GM23338 (cell line): ENCODE results near the gene FYCO1. TPM values are rescaled to one million over a fixed set of nuclear protein-coding genes. Genes with fewer than 3 reads are reported as not detected.

Experiments used
- ATAC-seq: fragments of 200-7000 bp; cut with Tn5 transposase; 3 replicates; pipeline ENCODE4 v1.9.1; 2020
- DNase-seq: peaks from one replicate; pipeline ENCODE4 v3.0.0-alpha.2; 2015; ENCODE audit warnings: low spot score
- H2AFZ ChIP-seq: fragments of 200-600 bp; sonication (generic); 2 replicates; pipeline ENCODE4 v1.8.0; 2016; ENCODE audit warnings: antibody characterized with exemption, mild to moderate bottlenecking, moderate library complexity
- H3F3A ChIP-seq: fragments of 200-600 bp; sonication (generic); replicated peaks from 2 replicates; pipeline ENCODE4 v1.8.0; 2017; ENCODE audit warnings: antibody characterized with exemption, mixed run types, low read depth
- H3K27ac ChIP-seq: fragments of 200-600 bp; sonication (generic); 2 replicates; pipeline ENCODE4 v1.6.1; 2016; ENCODE audit warnings: low read depth
- H3K27me3 ChIP-seq: fragments of 200-600 bp; sonication (generic); 2 replicates; pipeline ENCODE4 v1.8.0; 2016; ENCODE audit warnings: mild to moderate bottlenecking, mixed run types, moderate library complexity; ENCODE audit not compliant: insufficient read depth
- H3K36me3 ChIP-seq: fragments of 200-600 bp; sonication (generic); 2 replicates; pipeline ENCODE4 v1.8.0; 2016; ENCODE audit warnings: mild to moderate bottlenecking; ENCODE audit not compliant: insufficient read depth
- H3K4me1 ChIP-seq: fragments of 200-600 bp; sonication (generic); 2 replicates; pipeline ENCODE4 v1.8.0; 2016; ENCODE audit warnings: mild to moderate bottlenecking, moderate library complexity; ENCODE audit not compliant: insufficient read depth
- H3K4me2 ChIP-seq: fragments of 200-600 bp; sonication (generic); 2 replicates; pipeline ENCODE4 v1.7.1; 2017; ENCODE audit warnings: mixed run types
- H3K4me3 ChIP-seq: fragments of 200-600 bp; sonication (generic); 2 replicates; pipeline ENCODE4 v1.6.1; 2016; ENCODE audit warnings: mixed run types
- H3K79me2 ChIP-seq: fragments of 200-600 bp; sonication (generic); replicated peaks from 2 replicates; pipeline ENCODE4 v1.8.0; 2017; ENCODE audit warnings: mild to moderate bottlenecking; ENCODE audit not compliant: insufficient read depth
- H3K9me2 ChIP-seq: fragments of 200-600 bp; sonication (generic); 2 replicates; pipeline ENCODE4 v1.8.0; 2017; ENCODE audit not compliant: insufficient read depth
- H4K20me1 ChIP-seq: fragments of 200-600 bp; sonication (generic); replicated peaks from 2 replicates; pipeline ENCODE4 v1.8.0; 2017; ENCODE audit warnings: mild to moderate bottlenecking; ENCODE audit not compliant: insufficient read depth
- H3K27ac Mint-ChIP-seq: 2 replicates; pipeline ENCODE4 v1.8.0; 2020; ENCODE audit warnings: inconsistent platforms, mild to moderate bottlenecking, moderate library complexity, mixed read lengths
- H3K27me3 Mint-ChIP-seq: 3 replicates; pipeline ENCODE4 v1.8.0; 2022; ENCODE audit warnings: low read depth, mild to moderate bottlenecking, moderate library complexity, mixed read lengths, inconsistent platforms; ENCODE audit not compliant: insufficient read depth, poor library complexity
- H3K36me3 Mint-ChIP-seq: 3 replicates; pipeline ENCODE4 v1.8.0; 2021; ENCODE audit warnings: low read depth, mild to moderate bottlenecking, inconsistent platforms, moderate library complexity, mixed read lengths
- H3K4me1 Mint-ChIP-seq: 3 replicates; pipeline ENCODE4 v1.8.0; 2020; ENCODE audit warnings: mild to moderate bottlenecking, inconsistent platforms, mixed read lengths
- H3K4me3 Mint-ChIP-seq: 3 replicates; pipeline ENCODE4 v1.8.0; 2021; ENCODE audit warnings: moderate library complexity, mild to moderate bottlenecking, inconsistent platforms, mixed read lengths
- H3K9me3 Mint-ChIP-seq: 3 replicates; pipeline ENCODE4 v1.8.0; 2020; ENCODE audit warnings: moderate library complexity, mild to moderate bottlenecking, inconsistent platforms, mixed read lengths
- CREB1 ChIP-seq: fragments of 250-450 bp; sonication (Bioruptor Pico); IDR thresholded peaks from 2 replicates; pipeline ENCODE4 v1.5.0; 2020; ENCODE audit warnings: low read depth, mild to moderate bottlenecking, moderate library complexity
- EZH2 ChIP-seq: fragments of 200-600 bp; sonication (generic); IDR thresholded peaks from one replicate; pipeline ENCODE4 v1.8.0; 2017; ENCODE audit warnings: antibody characterized with exemption, mild to moderate bottlenecking, low read depth; ENCODE audit not compliant: unreplicated experiment
- EZH2phosphoT487 ChIP-seq: fragments of 200-600 bp; sonication (generic); IDR thresholded peaks from one replicate; pipeline ENCODE4 v1.8.1; 2018; ENCODE audit warnings: antibody characterized with exemption; ENCODE audit not compliant: unreplicated experiment
- JUNB ChIP-seq: IDR thresholded peaks from one replicate; pipeline ENCODE4 v1.6.1; 2016; ENCODE audit warnings: antibody characterized with exemption; ENCODE audit not compliant: unreplicated experiment
- NANOG ChIP-seq: IDR thresholded peaks from 2 replicates; pipeline ENCODE4 v1.6.1; 2016; ENCODE audit warnings: antibody characterized with exemption, borderline replicate concordance
- POLR2AphosphoS5 ChIP-seq: IDR thresholded peaks from 2 replicates; pipeline ENCODE4 v1.6.1; 2016; ENCODE audit warnings: antibody characterized with exemption, low read depth
- STAT1 ChIP-seq: IDR thresholded peaks from one replicate; pipeline ENCODE4 v1.6.1; 2016; ENCODE audit warnings: antibody characterized with exemption; ENCODE audit not compliant: unreplicated experiment
- ZNF114 ChIP-seq: fragments of 250-450 bp; sonication (Bioruptor Pico); IDR thresholded peaks from 2 replicates; pipeline ENCODE4 v1.5.0; 2020; ENCODE audit warnings: mild to moderate bottlenecking, moderate library complexity
- ZNF331 ChIP-seq: fragments of 250-450 bp; sonication (Bioruptor Pico); IDR thresholded peaks from 2 replicates; pipeline ENCODE4 v1.5.0; 2020; ENCODE audit warnings: low read depth, mild to moderate bottlenecking, moderate library complexity
- polyA plus RNA-seq: library from polyadenylated mRNA; unstranded; fragments of >200 nt; fragmentation: Nextera tagmentation; extraction: Ambion mirVana; gene quantifications from 2 replicates; pipeline ENCODE4 v1.2.1, GENCODE V29; 2016
- total RNA-seq: library from RNA; depleted of rRNA; stranded (reverse); fragments of >200 nt; shearing (Covaris generic); gene quantifications from 2 replicates; pipeline ENCODE4 v1.2.3, GENCODE V29; 2014
- TF ChIP-seq, protein P1 (sequence below), 2 experiments: fragments of 200-600 bp in 1 of 2; sonication (generic) in 1 of 2; conservative IDR thresholded peaks; 2 replicates each; pipeline versions ENCODE4 v1.5.1 to v1.6.1; 2016 to 2017; ENCODE audit warnings: antibody characterized with exemption in 2 of 2, low read depth in 2 of 2, mild to moderate bottlenecking in 2 of 2, moderate library complexity in 1 of 2
- TF ChIP-seq, protein P2 (sequence below): fragments of 250-450 bp; sonication (Bioruptor Pico); IDR thresholded peaks from 2 replicates; pipeline ENCODE4 v1.5.0; 2020; ENCODE audit warnings: mild to moderate bottlenecking, moderate library complexity
- TF ChIP-seq, protein P3 (sequence below): IDR thresholded peaks from 2 replicates; pipeline ENCODE4 v1.6.1; 2016; ENCODE audit warnings: antibody characterized with exemption
- TF ChIP-seq, protein P4 (sequence below): IDR thresholded peaks from one replicate; pipeline ENCODE4 v1.6.1; 2018; ENCODE audit warnings: antibody characterized with exemption; ENCODE audit not compliant: unreplicated experiment

FYCO1 gene
- total and polyA plus RNA-seq, 2 experiments from 2014 or later: 4.5 to 17.2 TPM

GRCh38 chr3:45960289-45960688 is 35.3 kb downstream of the FYCO1 start:
- H3K36me3 Mint-ChIP-seq: peaks cover 70% of the 10 kb centered on the region
- Histone ChIP-seq H3K9me2 (no peaks in the 10 kb centered on the region), H3K36me3 (peaks cover 61% of the 10 kb centered on the region)

More at GRCh38 chr3:45960289-45960688, 35.3 kb downstream of the FYCO1 start:
- Histone ChIP-seq H3F3A (no peaks in the 10 kb centered on the region), H3K27ac (no peak overlapping the region), H3K4me2 (no peak overlapping the region), H4K20me1 (no peaks in the 10 kb centered on the region), H3K27me3 (no peaks in the 10 kb centered on the region), H3K4me1 (no peaks in the 10 kb centered on the region), H3K79me2 (no peaks in the 10 kb centered on the region), H3K4me3 (no peak overlapping the region), H2AFZ (no peak overlapping the region)
- Mint-ChIP-seq H3K9me3 (no peaks in the 10 kb centered on the region), H3K27me3 (no peaks in the 10 kb centered on the region), H3K4me1 (no peaks in the 10 kb centered on the region), H3K4me3 (no peak overlapping the region), H3K27ac (no peak overlapping the region)
- ATAC-seq (no peak), DNase-seq (no peak)
- no peak for TF ChIP-seq ZNF331 (CRISPR knock-in tag)
- TF ChIP-seq, protein P1, sequence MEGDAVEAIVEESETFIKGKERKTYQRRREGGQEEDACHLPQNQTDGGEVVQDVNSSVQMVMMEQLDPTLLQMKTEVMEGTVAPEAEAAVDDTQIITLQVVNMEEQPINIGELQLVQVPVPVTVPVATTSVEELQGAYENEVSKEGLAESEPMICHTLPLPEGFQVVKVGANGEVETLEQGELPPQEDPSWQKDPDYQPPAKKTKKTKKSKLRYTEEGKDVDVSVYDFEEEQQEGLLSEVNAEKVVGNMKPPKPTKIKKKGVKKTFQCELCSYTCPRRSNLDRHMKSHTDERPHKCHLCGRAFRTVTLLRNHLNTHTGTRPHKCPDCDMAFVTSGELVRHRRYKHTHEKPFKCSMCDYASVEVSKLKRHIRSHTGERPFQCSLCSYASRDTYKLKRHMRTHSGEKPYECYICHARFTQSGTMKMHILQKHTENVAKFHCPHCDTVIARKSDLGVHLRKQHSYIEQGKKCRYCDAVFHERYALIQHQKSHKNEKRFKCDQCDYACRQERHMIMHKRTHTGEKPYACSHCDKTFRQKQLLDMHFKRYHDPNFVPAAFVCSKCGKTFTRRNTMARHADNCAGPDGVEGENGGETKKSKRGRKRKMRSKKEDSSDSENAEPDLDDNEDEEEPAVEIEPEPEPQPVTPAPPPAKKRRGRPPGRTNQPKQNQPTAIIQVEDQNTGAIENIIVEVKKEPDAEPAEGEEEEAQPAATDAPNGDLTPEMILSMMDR (conservative IDR thresholded peaks at IDR 0.05; ENCODE audit: low read depth in 2 of 2): no peak
- TF ChIP-seq STAT1: no peak
- TF ChIP-seq, protein P2, sequence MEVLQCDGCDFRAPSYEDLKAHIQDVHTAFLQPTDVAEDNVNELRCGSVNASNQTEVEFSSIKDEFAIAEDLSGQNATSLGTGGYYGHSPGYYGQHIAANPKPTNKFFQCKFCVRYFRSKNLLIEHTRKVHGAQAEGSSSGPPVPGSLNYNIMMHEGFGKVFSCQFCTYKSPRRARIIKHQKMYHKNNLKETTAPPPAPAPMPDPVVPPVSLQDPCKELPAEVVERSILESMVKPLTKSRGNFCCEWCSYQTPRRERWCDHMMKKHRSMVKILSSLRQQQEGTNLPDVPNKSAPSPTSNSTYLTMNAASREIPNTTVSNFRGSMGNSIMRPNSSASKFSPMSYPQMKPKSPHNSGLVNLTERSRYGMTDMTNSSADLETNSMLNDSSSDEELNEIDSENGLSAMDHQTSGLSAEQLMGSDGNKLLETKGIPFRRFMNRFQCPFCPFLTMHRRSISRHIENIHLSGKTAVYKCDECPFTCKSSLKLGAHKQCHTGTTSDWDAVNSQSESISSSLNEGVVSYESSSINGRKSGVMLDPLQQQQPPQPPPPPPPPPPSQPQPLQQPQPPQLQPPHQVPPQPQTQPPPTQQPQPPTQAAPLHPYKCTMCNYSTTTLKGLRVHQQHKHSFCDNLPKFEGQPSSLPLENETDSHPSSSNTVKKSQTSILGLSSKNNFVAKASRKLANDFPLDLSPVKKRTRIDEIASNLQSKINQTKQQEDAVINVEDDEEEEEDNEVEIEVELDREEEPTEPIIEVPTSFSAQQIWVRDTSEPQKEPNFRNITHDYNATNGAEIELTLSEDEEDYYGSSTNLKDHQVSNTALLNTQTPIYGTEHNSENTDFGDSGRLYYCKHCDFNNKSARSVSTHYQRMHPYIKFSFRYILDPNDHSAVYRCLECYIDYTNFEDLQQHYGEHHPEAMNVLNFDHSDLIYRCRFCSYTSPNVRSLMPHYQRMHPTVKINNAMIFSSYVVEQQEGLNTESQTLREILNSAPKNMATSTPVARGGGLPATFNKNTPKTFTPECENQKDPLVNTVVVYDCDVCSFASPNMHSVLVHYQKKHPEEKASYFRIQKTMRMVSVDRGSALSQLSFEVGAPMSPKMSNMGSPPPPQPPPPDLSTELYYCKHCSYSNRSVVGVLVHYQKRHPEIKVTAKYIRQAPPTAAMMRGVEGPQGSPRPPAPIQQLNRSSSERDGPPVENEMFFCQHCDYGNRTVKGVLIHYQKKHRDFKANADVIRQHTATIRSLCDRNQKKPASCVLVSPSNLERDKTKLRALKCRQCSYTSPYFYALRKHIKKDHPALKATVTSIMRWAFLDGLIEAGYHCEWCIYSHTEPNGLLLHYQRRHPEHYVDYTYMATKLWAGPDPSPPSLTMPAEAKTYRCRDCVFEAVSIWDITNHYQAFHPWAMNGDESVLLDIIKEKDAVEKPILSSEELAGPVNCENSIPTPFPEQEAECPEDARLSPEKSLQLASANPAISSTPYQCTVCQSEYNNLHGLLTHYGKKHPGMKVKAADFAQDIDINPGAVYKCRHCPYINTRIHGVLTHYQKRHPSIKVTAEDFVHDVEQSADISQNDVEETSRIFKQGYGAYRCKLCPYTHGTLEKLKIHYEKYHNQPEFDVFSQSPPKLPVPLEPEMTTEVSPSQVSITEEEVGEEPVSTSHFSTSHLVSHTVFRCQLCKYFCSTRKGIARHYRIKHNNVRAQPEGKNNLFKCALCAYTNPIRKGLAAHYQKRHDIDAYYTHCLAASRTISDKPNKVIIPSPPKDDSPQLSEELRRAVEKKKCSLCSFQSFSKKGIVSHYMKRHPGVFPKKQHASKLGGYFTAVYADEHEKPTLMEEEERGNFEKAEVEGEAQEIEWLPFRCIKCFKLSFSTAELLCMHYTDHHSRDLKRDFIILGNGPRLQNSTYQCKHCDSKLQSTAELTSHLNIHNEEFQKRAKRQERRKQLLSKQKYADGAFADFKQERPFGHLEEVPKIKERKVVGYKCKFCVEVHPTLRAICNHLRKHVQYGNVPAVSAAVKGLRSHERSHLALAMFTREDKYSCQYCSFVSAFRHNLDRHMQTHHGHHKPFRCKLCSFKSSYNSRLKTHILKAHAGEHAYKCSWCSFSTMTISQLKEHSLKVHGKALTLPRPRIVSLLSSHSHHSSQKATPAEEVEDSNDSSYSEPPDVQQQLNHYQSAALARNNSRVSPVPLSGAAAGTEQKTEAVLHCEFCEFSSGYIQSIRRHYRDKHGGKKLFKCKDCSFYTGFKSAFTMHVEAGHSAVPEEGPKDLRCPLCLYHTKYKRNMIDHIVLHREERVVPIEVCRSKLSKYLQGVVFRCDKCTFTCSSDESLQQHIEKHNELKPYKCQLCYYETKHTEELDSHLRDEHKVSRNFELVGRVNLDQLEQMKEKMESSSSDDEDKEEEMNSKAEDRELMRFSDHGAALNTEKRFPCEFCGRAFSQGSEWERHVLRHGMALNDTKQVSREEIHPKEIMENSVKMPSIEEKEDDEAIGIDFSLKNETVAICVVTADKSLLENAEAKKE: no peak
- no peak for TF ChIP-seq NANOG
- TF ChIP-seq ZNF114 (CRISPR knock-in tag): no peak
- TF ChIP-seq, protein P3, sequence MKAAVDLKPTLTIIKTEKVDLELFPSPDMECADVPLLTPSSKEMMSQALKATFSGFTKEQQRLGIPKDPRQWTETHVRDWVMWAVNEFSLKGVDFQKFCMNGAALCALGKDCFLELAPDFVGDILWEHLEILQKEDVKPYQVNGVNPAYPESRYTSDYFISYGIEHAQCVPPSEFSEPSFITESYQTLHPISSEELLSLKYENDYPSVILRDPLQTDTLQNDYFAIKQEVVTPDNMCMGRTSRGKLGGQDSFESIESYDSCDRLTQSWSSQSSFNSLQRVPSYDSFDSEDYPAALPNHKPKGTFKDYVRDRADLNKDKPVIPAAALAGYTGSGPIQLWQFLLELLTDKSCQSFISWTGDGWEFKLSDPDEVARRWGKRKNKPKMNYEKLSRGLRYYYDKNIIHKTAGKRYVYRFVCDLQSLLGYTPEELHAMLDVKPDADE: no peak
- TF ChIP-seq EZH2phosphoT487: no peak
- TF ChIP-seq CREB1 (CRISPR knock-in tag): no peak
- no peak for TF ChIP-seq EZH2
- no peak for TF ChIP-seq POLR2AphosphoS5
- TF ChIP-seq, protein P4, sequence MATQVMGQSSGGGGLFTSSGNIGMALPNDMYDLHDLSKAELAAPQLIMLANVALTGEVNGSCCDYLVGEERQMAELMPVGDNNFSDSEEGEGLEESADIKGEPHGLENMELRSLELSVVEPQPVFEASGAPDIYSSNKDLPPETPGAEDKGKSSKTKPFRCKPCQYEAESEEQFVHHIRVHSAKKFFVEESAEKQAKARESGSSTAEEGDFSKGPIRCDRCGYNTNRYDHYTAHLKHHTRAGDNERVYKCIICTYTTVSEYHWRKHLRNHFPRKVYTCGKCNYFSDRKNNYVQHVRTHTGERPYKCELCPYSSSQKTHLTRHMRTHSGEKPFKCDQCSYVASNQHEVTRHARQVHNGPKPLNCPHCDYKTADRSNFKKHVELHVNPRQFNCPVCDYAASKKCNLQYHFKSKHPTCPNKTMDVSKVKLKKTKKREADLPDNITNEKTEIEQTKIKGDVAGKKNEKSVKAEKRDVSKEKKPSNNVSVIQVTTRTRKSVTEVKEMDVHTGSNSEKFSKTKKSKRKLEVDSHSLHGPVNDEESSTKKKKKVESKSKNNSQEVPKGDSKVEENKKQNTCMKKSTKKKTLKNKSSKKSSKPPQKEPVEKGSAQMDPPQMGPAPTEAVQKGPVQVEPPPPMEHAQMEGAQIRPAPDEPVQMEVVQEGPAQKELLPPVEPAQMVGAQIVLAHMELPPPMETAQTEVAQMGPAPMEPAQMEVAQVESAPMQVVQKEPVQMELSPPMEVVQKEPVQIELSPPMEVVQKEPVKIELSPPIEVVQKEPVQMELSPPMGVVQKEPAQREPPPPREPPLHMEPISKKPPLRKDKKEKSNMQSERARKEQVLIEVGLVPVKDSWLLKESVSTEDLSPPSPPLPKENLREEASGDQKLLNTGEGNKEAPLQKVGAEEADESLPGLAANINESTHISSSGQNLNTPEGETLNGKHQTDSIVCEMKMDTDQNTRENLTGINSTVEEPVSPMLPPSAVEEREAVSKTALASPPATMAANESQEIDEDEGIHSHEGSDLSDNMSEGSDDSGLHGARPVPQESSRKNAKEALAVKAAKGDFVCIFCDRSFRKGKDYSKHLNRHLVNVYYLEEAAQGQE: no peak
- TF ChIP-seq JUNB: no peak
